ENCODE results near the gene SALL3.

The SALL3 gene

DNA sequence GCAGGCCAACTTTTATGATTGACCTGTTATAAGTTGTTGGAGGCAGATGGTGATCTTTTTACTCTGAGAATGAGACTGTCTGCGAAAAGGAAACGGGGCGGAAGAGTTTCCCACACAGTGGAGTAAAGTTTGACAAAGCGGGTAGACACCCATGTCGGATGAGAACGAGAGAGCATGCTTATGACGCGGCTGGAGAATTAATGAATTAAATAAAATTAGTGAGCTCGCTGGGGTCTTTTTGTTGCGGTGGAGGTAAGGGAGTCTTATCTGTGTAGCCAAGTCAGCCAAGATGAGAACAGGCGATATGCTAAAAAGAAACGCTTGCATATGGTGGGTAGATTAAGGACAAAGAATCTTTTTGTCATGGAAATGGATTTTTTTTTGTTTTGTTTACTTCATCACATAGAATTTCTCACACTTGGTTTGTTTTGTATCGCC is 1.8 kb downstream of the SALL3 start:
- no peak for DNase-seq

DNA sequence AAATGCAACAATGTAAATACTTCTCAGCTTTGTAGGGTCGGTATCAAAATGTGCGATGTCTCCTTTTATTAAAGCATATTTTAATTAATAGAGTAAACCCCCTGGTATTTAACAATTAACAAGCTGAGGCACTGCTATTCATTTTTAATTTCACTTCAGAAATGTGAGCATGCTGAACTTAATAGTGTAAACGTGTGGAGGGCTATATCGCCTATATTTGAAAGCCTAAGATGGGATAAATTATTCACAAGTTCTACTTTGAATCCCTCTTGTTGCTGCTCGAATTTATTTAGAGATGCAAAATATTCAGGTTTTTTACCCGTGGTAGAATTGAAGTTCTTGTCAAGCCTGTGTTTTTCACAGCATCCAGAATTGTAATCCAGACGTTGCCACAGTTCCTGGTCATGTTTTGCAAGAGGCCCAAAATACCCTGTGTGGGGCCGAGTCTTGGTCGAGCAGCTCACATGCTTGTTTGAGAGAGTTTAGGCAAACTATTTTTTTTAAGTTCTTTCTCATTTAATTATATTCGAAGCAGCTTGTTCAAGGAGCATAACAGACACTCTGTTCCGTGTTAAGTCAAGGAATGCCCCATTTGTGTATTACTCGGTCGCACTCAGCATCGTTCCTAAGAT is 2.5 kb downstream of the SALL3 start:
- no peak for DNase-seq

DNA sequence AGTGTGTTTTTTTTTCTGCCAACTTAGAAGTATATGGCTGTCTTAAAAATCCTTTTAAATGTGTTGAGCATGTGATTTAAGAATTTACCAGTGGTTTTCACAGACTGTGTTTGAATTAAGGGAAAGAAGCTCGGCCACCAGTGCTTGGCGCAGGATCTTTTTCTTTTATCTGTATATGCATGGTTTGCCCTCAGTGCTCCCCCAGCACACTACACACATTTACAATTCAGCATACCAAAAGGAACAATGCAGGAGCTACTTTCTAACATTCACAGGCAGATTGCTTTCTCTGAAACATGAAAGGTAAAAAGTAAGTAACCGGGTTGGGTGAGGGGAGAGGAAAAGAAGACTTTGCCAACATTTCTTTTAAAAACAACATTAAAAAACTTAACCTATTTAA is 3.9 kb downstream of the SALL3 start:
- DNase-seq = no peak

DNA sequence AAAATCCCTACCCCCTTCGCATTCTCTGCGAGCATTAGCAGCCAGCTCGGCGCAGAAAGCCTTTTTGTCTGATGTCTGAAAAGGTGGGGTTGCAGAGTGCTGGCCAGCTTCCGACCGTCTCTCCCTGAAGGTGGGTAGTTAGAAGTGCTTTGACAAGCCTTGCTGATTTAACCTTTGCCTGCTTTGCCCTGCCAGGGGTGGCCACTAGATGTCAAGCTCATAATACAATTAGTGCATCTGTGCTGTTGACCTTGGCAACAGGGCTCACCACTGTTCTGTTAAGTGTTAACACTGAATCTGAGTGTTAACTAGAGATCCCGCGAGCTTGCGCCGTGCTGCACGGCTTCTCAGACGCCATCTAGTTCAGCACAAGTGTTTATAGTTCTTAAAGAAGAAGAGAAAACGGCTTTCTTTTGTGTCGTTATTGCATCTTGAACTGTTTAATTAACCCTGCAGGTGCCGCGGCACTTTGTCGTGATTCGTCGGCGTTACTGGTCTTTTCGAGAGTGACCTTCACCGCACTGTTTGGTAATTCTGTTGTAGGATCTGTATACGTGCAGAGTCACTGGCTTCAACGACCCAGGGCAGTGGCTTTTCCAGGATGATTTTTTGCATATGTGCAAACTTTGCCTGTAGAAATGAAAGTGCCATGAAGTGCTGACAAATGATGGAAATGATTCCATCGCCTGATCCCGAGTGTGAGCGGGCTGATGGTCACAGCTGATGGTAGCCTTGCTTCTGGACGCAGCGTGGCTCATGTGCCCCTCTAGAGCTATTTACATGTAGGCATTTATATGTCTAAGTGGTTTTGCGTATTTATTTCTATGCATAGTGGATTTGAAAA is 5.5 kb downstream of the SALL3 start:
- peak; percentile 51 for DNase-seq

DNA sequence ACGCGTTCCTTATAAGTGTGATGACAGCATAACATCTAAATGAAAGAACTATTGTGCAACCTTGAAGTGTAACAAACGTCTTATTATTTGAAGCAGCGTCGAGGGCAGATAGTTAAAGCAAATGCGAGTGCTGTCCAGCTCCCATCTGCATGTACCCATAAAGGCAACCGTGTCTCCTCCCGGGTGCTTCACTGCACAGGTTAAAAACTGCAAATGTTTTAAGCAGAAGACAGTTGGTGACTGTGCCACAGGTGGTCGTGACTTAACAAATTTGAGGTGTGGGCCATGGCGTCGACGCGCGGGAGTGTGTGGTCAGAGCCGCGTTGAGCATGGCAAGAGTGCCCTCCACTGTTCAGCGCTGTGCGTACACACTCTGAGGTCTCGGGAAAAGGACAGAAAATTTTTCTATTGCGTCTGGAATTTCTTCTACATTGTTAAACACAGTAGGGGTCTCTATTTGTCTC is 6.4 kb downstream of the SALL3 start:
- DNase-seq = no peak

DNA sequence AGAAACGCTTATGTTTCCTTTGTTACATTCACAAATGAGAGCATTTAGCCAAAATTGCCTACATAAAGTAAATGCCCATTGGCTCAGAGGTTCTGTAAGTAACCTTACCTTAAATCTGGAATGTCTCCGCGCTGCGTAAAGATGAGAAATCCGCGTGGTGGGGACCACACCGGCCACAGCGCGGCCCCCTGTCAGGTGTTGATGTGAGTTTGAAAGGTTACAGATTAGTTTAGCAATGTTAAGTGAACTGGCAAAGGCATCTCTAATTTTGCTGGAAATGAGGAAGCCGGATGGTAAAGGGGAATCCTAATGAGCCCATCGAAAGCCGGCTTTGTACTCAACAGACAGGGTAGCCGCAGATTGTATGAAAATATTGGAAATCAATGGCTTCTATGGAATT is 11.8 kb downstream of the SALL3 start:
- no peak for DNase-seq

DNA sequence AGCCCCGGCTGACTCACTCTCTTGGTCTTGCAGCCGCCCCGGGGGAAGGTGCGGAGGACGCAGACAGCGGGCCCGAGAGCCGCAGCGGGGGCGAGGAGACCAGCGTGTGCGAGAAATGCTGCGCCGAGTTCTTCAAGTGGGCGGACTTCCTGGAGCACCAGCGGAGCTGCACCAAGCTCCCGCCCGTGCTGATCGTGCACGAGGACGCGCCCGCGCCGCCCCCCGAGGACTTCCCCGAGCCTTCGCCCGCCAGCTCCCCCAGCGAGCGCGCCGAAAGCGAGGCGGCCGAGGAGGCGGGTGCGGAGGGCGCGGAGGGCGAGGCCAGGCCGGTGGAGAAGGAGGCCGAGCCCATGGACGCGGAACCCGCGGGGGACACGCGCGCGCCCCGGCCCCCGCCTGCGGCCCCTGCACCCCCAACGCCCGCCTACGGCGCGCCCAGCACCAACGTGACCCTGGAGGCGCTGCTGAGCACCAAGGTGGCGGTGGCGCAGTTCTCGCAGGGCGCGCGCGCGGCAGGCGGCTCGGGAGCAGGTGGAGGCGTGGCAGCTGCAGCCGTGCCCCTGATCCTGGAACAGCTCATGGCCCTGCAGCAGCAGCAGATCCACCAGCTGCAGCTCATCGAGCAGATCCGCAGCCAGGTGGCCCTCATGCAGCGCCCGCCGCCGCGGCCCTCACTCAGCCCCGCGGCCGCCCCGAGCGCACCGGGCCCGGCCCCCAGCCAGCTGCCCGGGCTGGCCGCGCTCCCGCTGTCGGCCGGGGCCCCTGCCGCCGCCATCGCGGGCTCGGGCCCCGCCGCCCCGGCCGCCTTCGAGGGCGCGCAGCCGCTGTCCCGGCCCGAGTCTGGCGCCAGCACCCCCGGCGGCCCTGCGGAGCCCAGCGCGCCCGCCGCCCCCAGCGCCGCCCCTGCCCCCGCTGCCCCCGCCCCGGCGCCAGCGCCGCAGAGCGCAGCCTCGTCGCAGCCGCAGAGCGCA is 12.7 kb downstream of the SALL3 start:
- DNase-seq = no peak

DNA sequence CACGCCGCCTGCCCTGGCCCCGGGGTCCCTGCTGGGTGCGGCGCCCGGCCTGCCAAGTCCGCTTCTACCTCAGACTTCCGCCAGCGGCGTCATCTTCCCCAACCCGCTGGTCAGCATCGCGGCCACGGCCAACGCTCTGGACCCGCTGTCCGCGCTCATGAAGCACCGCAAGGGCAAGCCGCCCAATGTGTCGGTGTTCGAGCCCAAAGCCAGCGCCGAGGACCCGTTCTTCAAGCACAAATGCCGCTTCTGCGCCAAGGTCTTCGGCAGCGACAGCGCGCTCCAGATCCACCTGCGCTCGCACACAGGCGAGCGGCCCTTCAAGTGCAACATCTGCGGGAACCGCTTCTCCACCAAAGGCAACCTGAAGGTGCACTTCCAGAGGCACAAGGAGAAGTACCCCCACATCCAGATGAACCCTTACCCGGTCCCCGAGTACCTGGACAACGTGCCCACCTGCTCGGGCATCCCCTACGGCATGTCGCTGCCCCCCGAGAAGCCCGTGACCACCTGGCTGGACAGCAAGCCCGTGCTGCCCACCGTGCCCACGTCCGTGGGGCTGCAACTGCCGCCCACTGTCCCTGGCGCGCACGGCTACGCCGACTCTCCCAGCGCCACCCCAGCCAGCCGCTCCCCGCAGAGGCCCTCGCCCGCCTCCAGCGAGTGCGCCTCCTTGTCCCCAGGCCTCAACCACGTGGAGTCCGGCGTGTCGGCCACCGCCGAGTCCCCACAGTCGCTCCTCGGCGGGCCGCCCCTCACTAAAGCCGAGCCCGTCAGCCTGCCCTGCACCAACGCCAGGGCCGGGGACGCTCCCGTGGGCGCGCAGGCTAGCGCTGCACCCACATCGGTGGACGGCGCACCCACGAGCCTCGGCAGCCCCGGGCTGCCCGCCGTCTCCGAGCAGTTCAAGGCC is 13.7 kb downstream of the SALL3 start:
- no peak for DNase-seq

DNA sequence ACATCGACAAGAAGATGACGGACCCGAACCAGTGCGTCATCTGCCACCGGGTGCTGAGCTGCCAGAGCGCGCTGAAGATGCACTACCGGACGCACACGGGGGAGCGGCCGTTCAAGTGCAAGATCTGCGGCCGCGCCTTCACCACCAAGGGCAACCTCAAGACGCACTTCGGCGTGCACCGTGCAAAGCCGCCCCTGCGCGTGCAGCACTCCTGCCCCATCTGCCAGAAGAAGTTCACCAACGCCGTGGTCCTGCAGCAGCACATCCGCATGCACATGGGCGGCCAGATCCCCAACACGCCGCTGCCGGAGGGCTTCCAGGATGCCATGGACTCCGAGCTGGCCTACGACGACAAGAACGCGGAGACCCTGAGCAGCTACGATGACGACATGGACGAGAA is 14.4 kb downstream of the SALL3 start:
- DNase-seq = no peak

DNA sequence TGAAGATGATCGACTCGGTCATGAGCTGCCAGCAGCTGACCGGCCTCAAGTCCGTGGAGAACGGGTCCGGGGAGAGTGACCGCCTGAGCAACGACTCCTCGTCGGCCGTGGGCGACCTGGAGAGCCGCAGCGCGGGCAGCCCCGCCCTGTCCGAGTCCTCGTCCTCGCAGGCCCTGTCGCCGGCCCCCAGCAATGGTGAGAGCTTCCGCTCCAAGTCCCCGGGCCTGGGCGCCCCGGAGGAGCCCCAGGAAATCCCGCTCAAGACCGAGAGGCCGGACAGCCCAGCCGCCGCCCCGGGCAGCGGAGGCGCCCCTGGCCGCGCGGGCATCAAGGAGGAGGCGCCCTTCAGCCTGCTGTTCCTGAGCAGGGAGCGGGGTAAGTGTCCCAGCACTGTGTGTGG is 14.9 kb downstream of the SALL3 start:
- no peak for DNase-seq

DNA sequence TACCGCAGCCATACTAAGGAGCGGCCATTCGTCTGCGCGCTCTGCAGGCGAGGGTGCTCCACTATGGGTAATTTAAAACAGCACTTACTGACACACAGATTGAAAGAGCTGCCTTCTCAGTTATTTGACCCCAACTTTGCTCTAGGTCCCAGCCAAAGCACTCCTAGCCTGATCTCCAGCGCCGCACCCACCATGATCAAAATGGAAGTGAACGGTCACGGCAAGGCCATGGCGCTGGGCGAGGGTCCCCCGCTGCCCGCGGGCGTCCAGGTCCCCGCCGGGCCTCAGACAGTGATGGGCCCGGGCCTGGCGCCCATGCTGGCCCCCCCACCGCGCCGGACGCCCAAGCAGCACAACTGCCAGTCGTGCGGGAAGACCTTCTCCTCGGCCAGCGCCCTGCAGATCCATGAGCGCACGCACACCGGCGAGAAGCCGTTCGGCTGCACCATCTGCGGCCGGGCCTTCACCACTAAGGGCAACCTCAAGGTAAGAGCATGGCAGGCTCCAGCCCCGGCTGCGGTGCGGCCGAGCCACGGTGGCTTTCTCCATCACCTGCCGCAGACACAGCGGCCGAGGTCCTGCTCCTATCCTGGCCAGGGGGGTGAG is 15.5 kb downstream of the SALL3 start:
- no peak for DNase-seq

DNA sequence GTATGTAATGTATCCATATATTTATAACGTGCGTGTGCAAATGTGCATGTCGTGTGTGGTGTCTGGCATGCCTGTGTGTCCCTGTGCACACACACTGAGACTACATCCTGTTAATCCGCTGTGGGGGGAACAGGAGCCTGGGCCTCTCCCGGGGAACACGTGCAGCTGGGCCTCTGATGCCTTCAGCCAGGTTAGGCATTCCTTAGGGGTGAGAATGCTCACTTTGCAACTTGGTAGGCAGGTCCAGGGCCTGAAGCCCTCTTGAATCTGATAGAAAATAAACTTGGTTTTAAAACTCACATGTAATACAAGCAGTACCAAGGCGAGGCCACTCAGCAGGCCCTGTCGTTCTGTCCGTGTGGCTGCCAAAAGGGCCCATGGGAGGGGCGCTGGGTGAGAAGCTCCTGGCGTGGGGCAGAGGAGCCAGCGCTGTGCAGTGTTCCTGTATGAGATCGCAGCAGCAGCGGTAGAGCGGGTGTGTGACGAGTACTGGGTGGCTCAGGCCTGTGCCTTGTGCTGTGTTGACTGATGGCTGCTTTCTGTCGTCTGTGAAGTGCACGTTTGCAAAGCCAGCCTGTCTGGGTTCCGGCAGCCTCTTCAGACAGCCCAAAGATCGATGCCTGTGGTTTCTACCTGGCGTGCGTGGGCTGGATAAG is 16.2 kb downstream of the SALL3 start:
- no peak for DNase-seq

DNA sequence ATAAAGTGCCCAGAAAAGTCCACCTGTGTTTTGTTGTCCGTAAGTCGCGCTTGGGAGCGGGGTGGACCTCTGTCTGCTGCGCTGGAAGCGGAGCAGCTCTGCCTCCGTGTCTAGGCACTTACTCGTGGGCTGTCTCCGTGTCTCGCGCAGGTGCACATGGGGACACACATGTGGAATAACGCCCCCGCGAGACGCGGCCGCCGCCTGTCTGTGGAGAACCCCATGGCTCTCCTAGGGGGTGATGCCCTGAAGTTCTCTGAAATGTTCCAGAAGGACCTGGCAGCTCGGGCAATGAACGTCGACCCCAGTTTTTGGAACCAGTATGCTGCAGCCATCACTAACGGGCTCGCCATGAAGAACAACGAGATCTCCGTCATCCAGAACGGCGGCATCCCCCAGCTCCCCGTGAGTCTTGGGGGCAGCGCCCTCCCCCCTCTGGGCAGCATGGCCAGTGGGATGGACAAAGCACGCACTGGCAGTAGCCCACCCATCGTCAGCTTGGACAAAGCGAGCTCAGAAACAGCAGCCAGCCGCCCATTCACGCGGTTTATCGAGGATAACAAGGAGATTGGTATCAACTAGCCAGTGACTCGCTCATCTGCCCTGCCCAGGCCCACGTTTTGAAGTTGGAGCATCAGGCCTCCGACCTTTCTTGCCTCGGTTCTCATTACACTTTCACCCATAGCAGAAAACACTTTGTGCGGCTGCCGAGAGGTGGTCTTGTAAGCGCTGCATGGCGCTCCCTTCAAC is 17.3 kb downstream of the SALL3 start:
- no peak for DNase-seq

DNA sequence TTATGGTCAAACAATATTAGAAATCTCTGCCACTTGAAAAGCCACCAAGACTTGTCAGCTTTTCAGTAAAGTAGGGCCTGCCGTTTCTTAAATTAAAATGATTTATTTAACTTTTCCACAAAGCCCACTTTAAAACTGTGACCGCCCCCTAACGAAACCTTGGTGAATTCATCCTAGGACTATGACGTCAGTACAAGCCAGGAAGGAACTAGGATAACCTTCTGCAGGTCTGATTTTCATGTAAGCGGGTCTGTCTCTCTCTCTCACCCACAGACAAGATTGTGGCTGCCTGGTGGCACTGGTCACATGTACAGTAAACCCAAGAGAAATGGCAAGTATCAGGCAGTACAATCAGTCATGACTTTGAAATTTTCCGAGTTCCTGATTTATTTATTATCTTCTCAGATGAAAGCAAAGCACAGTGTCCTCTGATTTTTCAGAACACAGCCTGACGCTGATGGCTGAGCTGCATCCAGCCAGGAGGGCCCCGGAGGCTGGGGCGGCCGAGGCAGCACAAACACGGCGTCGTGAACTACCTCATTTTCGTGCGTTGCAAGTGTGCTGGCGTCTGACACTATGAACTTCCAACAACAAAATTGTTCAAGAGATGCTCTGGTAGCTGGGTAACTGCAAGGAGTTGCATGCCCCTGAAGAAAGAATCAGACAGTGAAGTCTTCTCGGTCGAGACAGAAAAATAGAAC is 18.9 kb downstream of the SALL3 start:
- DNase-seq = no peak

DNA sequence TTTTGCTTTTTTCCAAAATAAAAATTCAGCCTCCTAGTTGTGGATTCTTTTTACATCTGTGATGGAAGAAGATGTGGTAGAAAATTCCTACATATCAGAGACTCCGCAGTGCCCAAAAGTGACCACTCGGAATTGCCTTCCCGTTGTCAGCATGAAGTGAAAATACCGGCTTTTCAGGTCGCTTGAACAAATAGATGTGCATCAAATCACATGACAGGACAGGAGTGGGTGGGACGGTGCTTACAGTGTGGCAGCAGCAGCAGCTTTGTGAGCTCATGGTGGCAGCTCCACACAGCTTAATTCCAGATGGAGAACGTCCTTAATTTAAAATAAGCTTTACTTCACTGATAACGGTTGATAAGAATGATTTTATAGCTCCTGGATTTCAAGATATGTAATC is 20.3 kb downstream of the SALL3 start:
- no peak for DNase-seq

DNA sequence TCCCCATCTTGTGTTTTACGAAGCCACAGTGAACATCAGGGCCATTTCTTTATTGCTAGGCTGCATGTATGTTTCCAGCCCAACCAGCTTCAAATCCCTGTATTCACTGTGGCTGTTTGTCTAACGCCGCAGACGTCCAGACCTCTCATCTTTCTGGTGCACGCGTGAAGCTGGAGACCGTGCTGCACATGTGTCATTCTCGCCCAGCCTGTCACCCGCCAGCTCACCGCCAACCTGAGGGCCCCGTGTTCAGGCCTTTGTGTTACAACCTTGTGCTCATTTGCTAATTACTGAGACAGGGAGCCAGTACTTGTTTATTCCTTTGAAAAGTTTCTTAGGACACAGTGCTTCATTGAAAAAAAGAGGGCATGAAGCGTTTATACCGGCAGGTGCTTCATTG is 21.4 kb downstream of the SALL3 start:
- DNase-seq = no peak

DNA sequence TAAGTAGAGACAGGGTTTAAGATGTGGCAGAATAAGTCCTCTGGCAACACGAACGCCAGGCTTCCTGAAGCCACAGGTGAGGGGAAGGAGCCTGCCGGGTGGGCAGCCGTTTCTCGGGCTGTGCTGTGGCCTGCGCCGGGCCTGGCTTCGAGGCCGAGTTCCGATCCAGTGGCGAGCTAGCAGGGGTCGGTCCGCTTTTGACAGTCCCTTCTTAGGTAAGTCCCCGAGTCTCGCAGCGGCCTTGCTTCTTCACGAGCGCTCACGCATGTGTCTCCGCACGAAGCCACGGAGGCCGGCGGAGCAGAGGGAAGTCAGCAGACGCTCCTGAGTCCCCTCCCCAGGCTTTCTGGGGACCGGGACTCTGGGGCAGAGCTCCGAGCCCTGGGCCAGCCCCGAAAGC is 26.0 kb downstream of the SALL3 start:
- DNase-seq = no peak

DNA sequence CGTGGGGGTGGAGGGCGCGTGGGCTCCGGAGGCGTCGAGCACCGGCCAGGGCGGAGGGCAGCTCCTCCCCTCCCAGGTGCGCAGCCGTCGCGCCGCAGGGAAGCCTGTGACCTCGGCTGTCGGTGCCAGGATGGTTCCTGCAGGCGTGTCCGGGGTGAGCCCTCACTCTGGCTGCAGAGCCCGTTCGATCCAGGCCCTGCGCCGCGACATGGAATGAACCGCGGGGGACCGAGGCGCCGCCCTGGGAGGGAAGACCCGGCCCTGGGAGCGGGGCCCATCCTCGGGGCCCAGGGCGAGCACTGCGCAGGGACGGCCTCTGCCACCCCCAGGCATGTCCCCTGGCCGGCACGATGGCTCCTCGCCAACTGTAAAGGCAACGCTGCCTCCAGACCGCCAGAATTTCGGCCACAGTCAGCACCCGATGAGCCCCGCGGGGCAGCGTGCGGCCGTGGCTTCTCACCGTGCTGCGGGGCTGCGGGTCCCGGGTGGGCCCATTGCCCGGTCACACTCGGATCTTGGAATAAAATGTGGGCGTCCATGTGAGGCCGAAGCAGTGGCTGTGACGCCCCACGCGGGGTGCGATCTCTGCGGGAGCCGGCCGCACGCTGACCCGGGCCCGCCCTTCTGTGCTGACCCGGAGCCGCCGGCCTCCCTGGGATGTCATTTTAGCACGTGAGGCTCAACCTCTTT is 26.6 kb downstream of the SALL3 start:
- no peak for DNase-seq

DNA sequence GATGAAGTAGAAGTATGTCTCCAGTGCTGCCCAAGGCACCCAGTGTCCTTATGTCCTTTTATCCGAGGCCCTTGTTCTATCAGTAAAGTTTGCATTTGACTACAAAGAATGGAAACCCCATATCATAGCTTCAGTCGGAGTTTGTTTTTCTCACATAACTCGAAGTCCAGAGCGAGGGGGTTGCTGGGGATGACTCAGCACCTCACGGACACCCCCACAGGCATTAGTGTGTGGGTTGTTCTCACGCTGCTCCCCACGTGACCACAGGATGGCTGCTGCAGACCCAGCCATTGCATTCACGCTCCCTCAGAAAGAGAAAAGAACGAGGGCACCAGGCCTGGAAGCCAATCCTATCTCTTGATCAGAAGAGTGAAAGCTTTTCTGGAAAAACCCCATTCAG is 27.8 kb downstream of the SALL3 start:
- DNase-seq = no peak
